BE2C (cell line): Measurements from ENCODE around the gene PDHB.

Experiments
- DNase-seq: peaks from one replicate; pipeline ENCODE4 v3.0.0-alpha.2; 2020
- H3K27me3 ChIP-seq: fragments of 250-450 bp; sonication (Bioruptor Pico); 2 replicates; pipeline ENCODE4 v1.5.1; 2020; ENCODE audit warnings: mild to moderate bottlenecking
- H3K36me3 ChIP-seq: fragments of 250-450 bp; sonication (Bioruptor Pico); 2 replicates; pipeline ENCODE4 v1.5.1; 2020; ENCODE audit warnings: mild to moderate bottlenecking
- H3K4me1 ChIP-seq: fragments of 250-450 bp; sonication (Bioruptor Pico); 2 replicates; pipeline ENCODE4 v1.5.1; 2020
- H3K4me3 ChIP-seq: 2 replicates; pipeline ENCODE4 v1.5.1; 2011; ENCODE audit warnings: low read depth, low read length
- H3K9me3 ChIP-seq: fragments of 250-450 bp; sonication (Bioruptor Pico); 2 replicates; pipeline ENCODE4 v1.5.1; 2020
- CTCF ChIP-seq: IDR thresholded peaks from 2 replicates; pipeline ENCODE4 v1.5.1; 2012; ENCODE audit warnings: mild to moderate bottlenecking, low read depth, low read length

PDHB gene

DNA sequence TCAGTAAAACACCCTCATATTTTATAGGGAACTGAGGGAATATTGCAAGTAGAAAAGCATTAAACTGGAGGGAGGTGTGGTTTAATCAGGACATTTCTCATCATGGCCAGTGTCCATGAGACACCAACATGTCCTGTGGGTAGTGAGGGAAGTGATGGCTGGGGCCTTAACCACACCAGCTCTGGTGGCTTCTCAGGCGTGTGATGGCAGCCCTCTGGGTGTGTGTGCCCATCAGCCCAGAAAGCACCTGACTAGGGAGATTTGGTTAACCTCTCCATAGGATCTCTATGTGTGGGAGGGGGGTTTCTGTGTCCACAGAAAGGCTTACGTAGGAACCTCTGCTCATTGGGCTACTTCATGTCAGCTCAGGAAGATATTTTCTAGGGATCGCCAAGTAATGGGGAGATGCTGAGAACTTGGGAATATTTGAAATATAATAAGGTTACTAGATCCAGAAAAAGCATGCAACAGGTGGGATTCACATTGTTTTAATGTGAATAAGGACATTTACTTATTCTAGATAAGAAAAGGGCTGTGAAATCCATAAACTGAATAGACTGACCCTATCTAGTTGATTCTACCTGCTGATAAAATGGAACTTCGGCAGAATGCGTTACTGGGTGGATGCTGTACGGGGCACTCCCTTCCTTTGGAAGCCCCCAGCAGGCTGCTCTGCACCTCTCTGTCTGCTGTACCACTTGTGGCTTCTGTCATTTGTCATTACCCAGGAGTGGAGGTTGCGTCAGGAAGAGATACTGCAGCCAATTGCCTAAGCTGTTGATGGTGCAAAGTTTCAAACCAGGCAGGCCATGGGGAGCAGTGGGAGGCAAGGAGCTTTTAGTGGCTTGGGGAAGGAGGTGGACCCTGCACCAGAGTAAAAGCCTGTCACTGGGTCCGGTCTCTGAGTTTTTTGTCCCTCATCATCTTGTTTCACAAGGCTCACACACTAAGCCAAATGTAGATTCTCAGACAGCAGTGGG, 21.5 kb downstream of the PDHB start:
- no peak overlapping the region for H3K4me3 ChIP-seq
- no peaks in the 10 kb centered on the region for H3K36me3 ChIP-seq
- no peaks in the 10 kb centered on the region for H3K27me3 ChIP-seq
- no peak for DNase-seq
- H3K9me3 ChIP-seq = no peaks in the 10 kb centered on the region
- no peak for TF ChIP-seq CTCF
- H3K4me1 ChIP-seq = no peaks in the 10 kb centered on the region

GRCh38 chr3:58411036-58411435, 22.6 kb downstream of the PDHB start:
- Histone ChIP-seq H3K9me3 (no peaks in the 10 kb centered on the region), H3K27me3 (no peaks in the 10 kb centered on the region), H3K4me3 (no peak overlapping the region), H3K36me3 (no peaks in the 10 kb centered on the region), H3K4me1 (no peaks in the 10 kb centered on the region)
- DNase-seq = no peak
- no peak for TF ChIP-seq CTCF

DNA sequence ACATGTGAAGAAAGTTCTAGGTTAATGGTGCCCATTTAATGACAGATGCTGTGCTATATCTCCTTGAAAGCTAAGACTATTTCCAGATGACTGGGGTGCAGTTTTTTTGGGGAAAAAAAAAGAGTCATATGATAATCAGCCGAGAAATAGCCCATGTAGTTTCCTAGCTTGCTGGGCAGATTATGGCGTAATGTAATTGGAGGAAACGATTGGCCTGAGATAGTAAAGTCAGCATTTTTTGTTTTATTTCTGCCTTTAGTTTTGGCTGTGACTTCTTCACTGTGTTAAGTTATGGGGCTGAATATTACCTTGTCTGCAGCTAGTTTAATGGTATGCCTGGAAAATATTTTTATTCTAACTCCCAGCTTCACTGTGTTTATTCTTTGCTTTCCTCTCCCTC, 24.0 kb downstream of the PDHB start:
- Histone ChIP-seq H3K36me3 (no peaks in the 10 kb centered on the region), H3K4me1 (no peaks in the 10 kb centered on the region), H3K4me3 (no peak overlapping the region), H3K9me3 (no peaks in the 10 kb centered on the region), H3K27me3 (no peaks in the 10 kb centered on the region)
- TF ChIP-seq CTCF = no peak
- no peak for DNase-seq

DNA sequence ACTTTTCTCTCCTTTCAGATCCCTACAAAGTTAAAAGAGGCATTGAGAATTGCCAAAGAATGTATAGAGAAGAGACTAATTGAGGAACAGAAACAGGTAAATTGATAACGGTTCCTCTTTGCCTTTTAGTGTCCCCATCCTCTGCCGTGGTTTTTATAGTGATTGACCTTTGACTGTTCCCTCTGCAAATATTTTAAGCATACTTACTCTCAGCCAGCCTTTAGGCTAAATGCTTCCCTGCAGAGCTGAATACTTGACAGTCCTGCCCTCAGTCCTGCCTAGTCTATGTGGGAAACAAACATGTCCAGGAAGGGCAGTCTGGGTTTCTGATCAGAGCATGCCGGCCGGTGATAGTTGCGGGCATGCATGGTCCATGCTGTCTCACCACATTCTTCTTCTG, 24.7 kb downstream of the PDHB start:
- H3K9me3 ChIP-seq = no peaks in the 10 kb centered on the region
- no peak overlapping the region for H3K4me3 ChIP-seq
- no peak for DNase-seq
- TF ChIP-seq CTCF = no peak
- no peaks in the 10 kb centered on the region for H3K4me1 ChIP-seq
- no peaks in the 10 kb centered on the region for H3K36me3 ChIP-seq
- H3K27me3 ChIP-seq = no peaks in the 10 kb centered on the region

DNA sequence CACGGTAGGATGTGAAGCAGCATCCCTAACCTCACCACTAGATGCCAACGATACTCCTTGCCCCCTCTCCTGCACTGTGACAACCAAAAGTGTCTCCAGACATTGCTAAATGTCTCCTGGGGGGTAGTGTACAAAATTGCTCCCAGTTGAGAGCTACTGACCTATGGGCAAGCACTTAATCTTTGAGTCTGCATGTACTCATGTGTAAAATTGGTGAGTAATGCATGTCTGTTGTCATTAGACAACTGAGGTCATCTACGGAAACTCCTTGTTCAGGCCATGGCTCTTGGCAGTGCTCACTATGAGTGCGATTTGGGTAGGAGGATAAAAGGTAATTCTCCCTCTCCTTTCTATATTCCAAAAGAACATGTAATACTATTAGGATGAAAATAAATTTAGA, 29.2 kb downstream of the PDHB start:
- no peaks in the 10 kb centered on the region for H3K27me3 ChIP-seq
- H3K4me3 ChIP-seq = no peak overlapping the region
- no peaks in the 10 kb centered on the region for H3K4me1 ChIP-seq
- DNase-seq = peak; percentile 23
- no peaks in the 10 kb centered on the region for H3K9me3 ChIP-seq
- H3K36me3 ChIP-seq = no peaks in the 10 kb centered on the region
- no peak for TF ChIP-seq CTCF

DNA sequence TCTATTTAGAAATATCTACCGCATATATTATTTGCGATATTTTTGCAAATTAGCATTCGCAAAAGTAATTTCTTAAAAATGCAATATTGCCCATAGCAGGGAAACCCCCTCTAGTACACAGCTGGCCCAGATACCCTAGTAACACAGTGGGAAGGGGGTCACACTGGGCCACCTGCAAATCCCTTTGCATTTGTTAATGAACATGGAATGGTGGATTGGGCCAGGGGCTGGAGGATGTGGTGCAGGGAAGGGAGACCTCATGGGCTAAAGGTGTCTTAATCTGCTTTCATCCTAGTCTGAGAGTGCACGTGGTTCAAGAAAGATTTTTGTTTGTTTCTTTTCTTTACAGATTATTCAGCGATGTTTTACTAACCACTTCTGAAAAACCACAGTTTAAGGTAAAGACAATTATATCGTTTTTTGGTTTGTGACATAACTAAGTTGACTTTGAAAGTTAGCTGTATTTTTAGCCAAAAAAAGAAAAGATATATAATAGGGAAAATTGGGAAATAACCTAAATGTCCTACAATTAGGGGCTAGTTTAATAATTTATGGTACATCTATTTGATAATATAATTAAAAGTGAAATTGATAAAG, 30.0 kb downstream of the PDHB start:
- Histone ChIP-seq H3K4me3 (no peak overlapping the region), H3K9me3 (no peaks in the 10 kb centered on the region), H3K4me1 (no peaks in the 10 kb centered on the region), H3K36me3 (no peaks in the 10 kb centered on the region), H3K27me3 (no peaks in the 10 kb centered on the region)
- DNase-seq = no peak
- no peak for TF ChIP-seq CTCF
